Spleen (tissue), 11 donors: ENCODE results near the gene PDE3A. TPM values are rescaled to one million over a fixed set of nuclear protein-coding genes. Genes with fewer than 3 reads are reported as not detected.

Experiments
- DNase-seq: peaks from one replicate; pipeline ENCODE4 v3.0.0-alpha.2; 2020
- H3K27ac ChIP-seq, 8 donors: fragments of 200-600 bp; sonication (generic) in 7 of 8; 1 replicate in 4 of 8; 2 replicates in 4 of 8; pipeline versions ENCODE4 v1.5.0 to v1.8.0; 2016 to 2021; ENCODE audit warnings: inconsistent platforms in 4 of 8, mild to moderate bottlenecking in 4 of 8, moderate library complexity in 1 of 8
- H3K27me3 ChIP-seq, 7 donors: fragments of 200-600 bp; sonication (generic) in 6 of 7; replicated peaks in 1 of 7; 1 replicate in 4 of 7; 2 replicates in 3 of 7; pipeline versions ENCODE4 v1.5.0 to v1.8.0; 2016 to 2021; ENCODE audit warnings: inconsistent platforms in 3 of 7, mild to moderate bottlenecking in 1 of 7
- H3K36me3 ChIP-seq, 6 donors: fragments of 200-600 bp; sonication (generic) in 5 of 6; 1 replicate in 4 of 6; 2 replicates in 2 of 6; pipeline versions ENCODE4 v1.5.0 to v1.8.0; 2016 to 2021; ENCODE audit warnings: inconsistent platforms in 2 of 6
- H3K4me1 ChIP-seq, 6 donors: fragments of 200-600 bp; sonication (generic) in 5 of 6; 1 replicate in 3 of 6; 2 replicates in 3 of 6; pipeline versions ENCODE4 v1.5.0 to v1.8.0; 2016 to 2021; ENCODE audit warnings: inconsistent platforms in 3 of 6
- H3K4me3 ChIP-seq, 8 donors: fragments of 200-600 bp; sonication (generic) in 7 of 8; 1 replicate in 4 of 8; 2 replicates in 4 of 8; pipeline versions ENCODE4 v1.5.0 to v1.8.0; 2016 to 2021; ENCODE audit warnings: inconsistent platforms in 4 of 8, mild to moderate bottlenecking in 4 of 8, moderate library complexity in 2 of 8
- H3K9me3 ChIP-seq, 8 donors: fragments of 200-600 bp; sonication (generic) in 7 of 8; 1 replicate in 4 of 8; 2 replicates in 4 of 8; pipeline versions ENCODE4 v1.5.0 to v1.8.0; 2016 to 2021; ENCODE audit warnings: inconsistent platforms in 4 of 8
- POLR2A ChIP-seq, 3 donors: fragments of 450-650 bp; IDR thresholded peaks; one replicate each; pipeline ENCODE4 v1.5.1; 2017; ENCODE audit warnings: antibody characterized with exemption in 3 of 3, mild to moderate bottlenecking in 1 of 3
- POLR2AphosphoS5 ChIP-seq, 3 donors: sonication (generic); formaldehyde crosslinking; IDR thresholded peaks; one replicate each; pipeline ENCODE4 v1.5.1; 2017; ENCODE audit warnings: antibody characterized with exemption in 3 of 3
- WGBS, 5 donors: extraction: QIAGEN DNeasy Blood & Tissue Kit in 3 of 5; methylation state at CpG; one replicate each; pipeline versions ENCODE4 v1.1.5 to v1.1.7; 2013 to 2018; 5-methylcytosine and 5-hydroxymethylcytosine counted together
- intact Hi-C: fragments of 100-400 bp; cut with DNase I; formaldehyde crosslinking; loops from one replicate; pipeline ENCODE4 v1.15.0; 2023; ENCODE audit warnings: low total_unique reads
- polyA plus RNA-seq, 3 donors: library from polyadenylated mRNA; stranded (reverse); fragments of 200-250 nt; gene quantifications; one replicate each; pipeline ENCODE4 v1.2.1, GENCODE V29; 2013
- total RNA-seq, 7 donors: library from RNA; depleted of rRNA in 3 of 7; stranded (reverse); fragments of >200 nt in 3 of 7; fragmentation: NEBNext Ultra II Directional in 4 of 7; extraction: Animal tissue kit (Norgen Biotek cat#: 25700) in 4 of 7; gene quantifications; one replicate each; pipeline versions ENCODE4 v1.1.0 to v1.2.1, GENCODE V29; 2016 to 2021
- TF ChIP-seq, protein P1 (sequence below), 11 experiments: fragments of 200-600 bp in 7 of 11; fragments of 450-650 bp in 4 of 11; sonication (generic) in 4 of 11; IDR thresholded peaks in 8 of 11; conservative IDR thresholded peaks in 3 of 11; 1 replicate in 7 of 11; 2 replicates in 4 of 11; pipeline versions ENCODE4 v1.4.0 to v1.8.0; 2016 to 2021; ENCODE audit warnings: antibody characterized with exemption in 11 of 11, inconsistent platforms in 4 of 11, mild to moderate bottlenecking in 1 of 11
- donor health status: healthy with polysubstance abuse.
- donor health status: DM: no; HTN: no; CAD: no; lungs with moderate emphysema.
- donor health status: DM: no; HTN: no; CAD: no.
- donor health status: Bipolar disorder and iron deficiency.
- donor health status: healthy.
- donor health status: DM: no; HTN: no; CAD: no.
- donor health status: DM: yes; HTN: yes; CAD: no.

The PDE3A gene
- total and polyA plus RNA-seq, 10 donors: 0.57 to 10.1 (median 7.5) TPM

DNA sequence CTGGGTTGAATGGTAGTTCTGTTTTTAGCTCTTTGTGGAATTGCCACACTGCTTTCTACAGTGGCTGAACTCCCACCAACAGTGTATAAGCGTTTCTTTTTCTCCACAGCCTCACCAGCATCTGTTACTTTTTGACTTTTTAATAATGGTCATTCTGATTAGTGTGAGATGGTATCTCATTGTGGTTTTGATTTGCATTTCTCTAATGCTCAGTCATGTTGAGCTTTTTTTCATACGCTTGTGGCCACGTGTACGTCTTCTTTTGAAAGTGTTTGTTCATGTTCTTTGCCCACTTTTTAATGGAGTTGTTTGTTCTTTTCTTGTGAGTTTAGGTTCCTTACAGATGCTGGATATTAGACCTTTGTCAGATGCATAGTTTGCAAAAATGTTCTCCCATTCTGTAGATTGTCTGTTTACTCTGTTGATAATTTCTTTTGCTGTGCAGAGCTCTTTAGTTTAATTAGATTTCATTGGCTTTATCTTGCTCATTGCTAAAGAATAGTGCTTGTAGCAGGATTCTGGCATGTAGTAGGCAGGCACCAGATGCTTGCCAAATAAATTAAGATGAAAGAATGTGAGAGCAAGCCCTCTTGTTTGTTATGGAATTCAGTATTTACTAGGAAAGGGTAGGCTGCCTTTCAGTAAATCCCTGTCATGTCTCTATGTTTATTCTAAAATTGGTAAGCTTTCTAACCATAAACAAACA lies 86.8 kb downstream of the PDE3A start:
- intact Hi-C loops: no loop called here
- no peak for DNase-seq
- no peaks in the 10 kb centered on the region for H3K9me3 ChIP-seq
- H3K4me3 ChIP-seq: no peak overlapping the region
- no peak for TF ChIP-seq POLR2A (IDR thresholded peaks at IDR 0.05)
- TF ChIP-seq POLR2AphosphoS5 (IDR thresholded peaks at IDR 0.05): no peak
- TF ChIP-seq, protein P1, sequence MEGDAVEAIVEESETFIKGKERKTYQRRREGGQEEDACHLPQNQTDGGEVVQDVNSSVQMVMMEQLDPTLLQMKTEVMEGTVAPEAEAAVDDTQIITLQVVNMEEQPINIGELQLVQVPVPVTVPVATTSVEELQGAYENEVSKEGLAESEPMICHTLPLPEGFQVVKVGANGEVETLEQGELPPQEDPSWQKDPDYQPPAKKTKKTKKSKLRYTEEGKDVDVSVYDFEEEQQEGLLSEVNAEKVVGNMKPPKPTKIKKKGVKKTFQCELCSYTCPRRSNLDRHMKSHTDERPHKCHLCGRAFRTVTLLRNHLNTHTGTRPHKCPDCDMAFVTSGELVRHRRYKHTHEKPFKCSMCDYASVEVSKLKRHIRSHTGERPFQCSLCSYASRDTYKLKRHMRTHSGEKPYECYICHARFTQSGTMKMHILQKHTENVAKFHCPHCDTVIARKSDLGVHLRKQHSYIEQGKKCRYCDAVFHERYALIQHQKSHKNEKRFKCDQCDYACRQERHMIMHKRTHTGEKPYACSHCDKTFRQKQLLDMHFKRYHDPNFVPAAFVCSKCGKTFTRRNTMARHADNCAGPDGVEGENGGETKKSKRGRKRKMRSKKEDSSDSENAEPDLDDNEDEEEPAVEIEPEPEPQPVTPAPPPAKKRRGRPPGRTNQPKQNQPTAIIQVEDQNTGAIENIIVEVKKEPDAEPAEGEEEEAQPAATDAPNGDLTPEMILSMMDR (IDR thresholded peaks at IDR 0.05 in 8 of 11, conservative IDR thresholded peaks at IDR 0.05 in 3 of 11): no peak
- no peak overlapping the region for H3K27ac ChIP-seq
- 46 to 65% (median 64%) methylated on average over 4 of the region's 4 CpGs for WGBS, 5 donors
- H3K36me3 ChIP-seq: no peaks in the 10 kb centered on the region
- no peaks in the 10 kb centered on the region for H3K4me1 ChIP-seq
- H3K27me3 ChIP-seq: no peaks in the 10 kb centered on the region

DNA sequence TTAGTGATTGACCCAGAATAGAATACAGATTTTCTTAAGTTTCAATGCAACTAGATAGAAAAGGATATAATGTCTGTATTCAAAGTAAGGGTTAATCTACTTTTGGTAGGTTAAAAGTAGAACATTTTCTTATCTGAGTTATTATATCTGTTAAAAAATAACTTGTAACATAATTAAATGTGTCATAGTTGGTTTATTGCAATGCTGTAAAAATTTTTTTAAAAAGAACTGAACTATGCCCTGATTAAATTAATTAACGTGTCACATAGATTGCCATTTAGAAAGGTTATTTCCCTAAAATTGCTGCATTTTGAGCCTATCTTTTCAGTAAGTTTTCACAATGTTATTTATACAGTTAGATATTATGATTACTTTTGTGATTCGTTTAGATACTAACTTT lies 89.2 kb downstream of the PDE3A start:
- H3K27ac ChIP-seq: no peak overlapping the region
- no peaks in the 10 kb centered on the region for H3K9me3 ChIP-seq
- DNase-seq: no peak
- no peak overlapping the region for H3K4me3 ChIP-seq
- no peaks in the 10 kb centered on the region for H3K4me1 ChIP-seq
- no peaks in the 10 kb centered on the region for H3K36me3 ChIP-seq
- 80 to 92% (median 90%) methylated on average over 2 of the region's 2 CpGs for WGBS, 5 donors
- TF ChIP-seq, protein P1 (IDR thresholded peaks at IDR 0.05 in 8 of 11, conservative IDR thresholded peaks at IDR 0.05 in 3 of 11): no peak
- TF ChIP-seq POLR2A (IDR thresholded peaks at IDR 0.05) (no peak), POLR2AphosphoS5 (IDR thresholded peaks at IDR 0.05) (no peak)
- intact Hi-C loops: no loop called here
- no peaks in the 10 kb centered on the region for H3K27me3 ChIP-seq

DNA sequence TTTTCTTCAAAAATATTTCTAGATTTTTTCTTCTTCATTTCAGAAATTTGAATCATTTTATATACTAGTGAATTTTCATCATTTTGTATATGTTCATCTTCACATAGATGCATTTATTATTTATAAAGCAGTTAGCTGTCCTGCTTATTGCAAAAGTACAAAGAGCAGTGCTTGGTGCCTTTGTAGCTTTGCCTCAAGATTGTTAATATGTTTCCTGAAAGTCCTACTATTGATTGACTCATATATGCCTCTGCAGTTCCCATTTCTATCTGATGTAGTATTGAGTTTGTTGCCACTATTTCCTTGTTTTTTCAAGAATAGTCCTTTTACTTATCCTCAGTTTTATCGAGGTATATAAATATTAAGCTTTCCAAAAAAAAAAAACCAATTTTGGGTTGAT lies 89.7 kb downstream of the PDE3A start:
- no peak for DNase-seq
- no peaks in the 10 kb centered on the region for H3K36me3 ChIP-seq
- no peak overlapping the region for H3K27ac ChIP-seq
- TF ChIP-seq, protein P1 (IDR thresholded peaks at IDR 0.05 in 8 of 11, conservative IDR thresholded peaks at IDR 0.05 in 3 of 11): no peak
- H3K4me3 ChIP-seq: no peak overlapping the region
- no peaks in the 10 kb centered on the region for H3K9me3 ChIP-seq
- no peaks in the 10 kb centered on the region for H3K27me3 ChIP-seq
- H3K4me1 ChIP-seq: no peaks in the 10 kb centered on the region
- intact Hi-C loops: no loop called here
- WGBS, 5 donors: 75 to 89% (median 79%) methylated on average over 1 of the region's 1 CpG

DNA sequence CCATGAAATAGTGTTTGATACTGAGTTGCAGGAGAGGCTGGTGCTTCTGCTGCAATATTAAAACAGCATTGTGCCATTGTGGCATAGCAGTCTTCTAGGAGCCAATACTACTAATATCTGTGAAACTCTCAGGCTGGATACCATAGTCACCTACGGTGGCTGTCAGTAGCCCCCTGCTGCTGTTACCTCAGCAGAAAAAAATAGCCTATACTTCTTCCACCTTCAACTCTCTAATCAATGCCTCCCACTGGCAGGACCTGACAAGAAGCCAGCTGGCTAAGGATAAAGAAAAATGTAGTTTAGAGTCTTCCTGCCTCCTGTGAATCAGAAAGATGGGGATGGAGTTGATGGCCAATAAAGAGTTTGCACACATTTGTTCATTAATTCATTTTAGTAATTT lies 91.6 kb downstream of the PDE3A start:
- Histone ChIP-seq H3K27ac (no peak overlapping the region), H3K36me3 (no peaks in the 10 kb centered on the region), H3K4me1 (no peaks in the 10 kb centered on the region), H3K27me3 (no peaks in the 10 kb centered on the region), H3K9me3 (no peaks in the 10 kb centered on the region), H3K4me3 (no peak overlapping the region)
- intact Hi-C loops: no loop called here
- TF ChIP-seq POLR2A (IDR thresholded peaks at IDR 0.05) (no peak), POLR2AphosphoS5 (IDR thresholded peaks at IDR 0.05) (no peak)
- TF ChIP-seq, protein P1 (IDR thresholded peaks at IDR 0.05 in 8 of 11, conservative IDR thresholded peaks at IDR 0.05 in 3 of 11): no peak
- WGBS, 5 donors: 79 to 92% (median 85%) methylated on average over 1 of the region's 1 CpG
- DNase-seq: no peak
